OCI-LY7 (cell line): ENCODE data around the gene PARL. TPM values are rescaled to one million over a fixed set of nuclear protein-coding genes. Genes with fewer than 3 reads are reported as not detected.

ENCODE experiments used
- BruUV-seq: library from RNA; stranded (reverse); fragments of 400-500 nt; replicated peaks from 2 replicates; lab custom pipeline; 2021; lab: Mats Ljungman, UMichigan
- CTCF ChIA-PET: fragments of 300-600 bp; sonication (Branson Sonifier 250); formaldehyde crosslinking; loops from one replicate; lab custom pipeline; 2022; ENCODE audit warnings: antibody characterized with exemption; ENCODE audit not compliant: unreplicated experiment; lab: Charles Lee
- POLR2A ChIA-PET: fragments of 300-600 bp; sonication (Branson Sonifier 250); formaldehyde crosslinking; loops from one replicate; lab custom pipeline; 2022; ENCODE audit warnings: antibody characterized with exemption; lab: Charles Lee
- DNase-seq: peaks from one replicate; pipeline ENCODE4 v3.0.0-alpha.2; 2015; ENCODE audit warnings: low spot score
- H2AFZ ChIP-seq: fragments of 200-600 bp; sonication (generic), shearing (Covaris generic); 2 replicates; pipeline ENCODE4 v1.6.1; 2014; ENCODE audit warnings: mild to moderate bottlenecking, antibody characterized with exemption, low read length, moderate library complexity
- H3K27ac ChIP-seq: fragments of 200-600 bp; sonication (generic); 2 replicates; pipeline ENCODE4 v1.5.1; 2014; ENCODE audit warnings: mixed run types, low read depth, mild to moderate bottlenecking, moderate library complexity, low read length, inconsistent platforms; ENCODE audit not compliant: poor library complexity, severe bottlenecking
- H3K36me3 ChIP-seq: fragments of 200-600 bp; sonication (generic); 2 replicates; pipeline ENCODE4 v1.6.1; 2014; ENCODE audit warnings: mild to moderate bottlenecking, antibody characterized with exemption, low read length, moderate library complexity, mixed read lengths; ENCODE audit not compliant: insufficient read depth
- H3K4me1 ChIP-seq: fragments of 200-600 bp; sonication (generic); 2 replicates; pipeline ENCODE4 v1.5.1; 2014; ENCODE audit warnings: mild to moderate bottlenecking, low read length; ENCODE audit not compliant: insufficient read depth, poor library complexity, severe bottlenecking
- H3K4me2 ChIP-seq: fragments of 200-600 bp; sonication (generic); 2 replicates; pipeline ENCODE4 v1.6.1; 2014; ENCODE audit warnings: mild to moderate bottlenecking, low read length
- H3K4me3 ChIP-seq: fragments of 200-600 bp; sonication (generic); 2 replicates; pipeline ENCODE4 v1.5.1; 2014; ENCODE audit warnings: mild to moderate bottlenecking, low read depth, low read length; ENCODE audit not compliant: poor library complexity, severe bottlenecking
- H3K79me2 ChIP-seq: fragments of 200-600 bp; sonication (generic); 2 replicates; pipeline ENCODE4 v1.6.1; 2016; ENCODE audit warnings: low read depth, mild to moderate bottlenecking, low read length, moderate library complexity, mixed read lengths; ENCODE audit not compliant: insufficient read depth
- H3K9me2 ChIP-seq: fragments of 200-600 bp; sonication (generic); 2 replicates; pipeline ENCODE4 v1.6.1; 2016; ENCODE audit warnings: mild to moderate bottlenecking, low read length, mixed read lengths; ENCODE audit not compliant: insufficient read depth
- H3K9me3 ChIP-seq: fragments of 200-600 bp; sonication (generic); 2 replicates; pipeline ENCODE4 v1.6.1; 2014; ENCODE audit warnings: mild to moderate bottlenecking, mixed run types, low read length, mixed read lengths
- H4K20me1 ChIP-seq: fragments of 200-600 bp; sonication (generic); 2 replicates; pipeline ENCODE4 v1.6.1; 2014; ENCODE audit warnings: mild to moderate bottlenecking, antibody characterized with exemption, low read length, moderate library complexity, mixed read lengths; ENCODE audit not compliant: insufficient read depth
- EZH2phosphoT487 ChIP-seq: fragments of 200-600 bp; sonication (generic); IDR thresholded peaks from 2 replicates; pipeline ENCODE4 v1.6.1; 2018; ENCODE audit warnings: low read depth, borderline replicate concordance, mild to moderate bottlenecking, mixed run types, antibody characterized with exemption, low read length, moderate library complexity, mixed read lengths
- intact Hi-C: fragments of 100-400 bp; cut with micrococcal nuclease; formaldehyde crosslinking; loops from one replicate; pipeline ENCODE4 v1.10.0; 2022; ENCODE audit not compliant: unreplicated experiment
- total RNA-seq, 2 experiments: library from RNA; depleted of rRNA in 1 of 2; stranded (reverse); fragments of >200 nt in 1 of 2; shearing (Covaris generic) in 1 of 2; gene quantifications; 2 replicates each; pipeline ENCODE4 v1.2.3, GENCODE V29; 2014 to 2022
- TF ChIP-seq, protein P1 (sequence below): fragments of 200-600 bp; sonication (generic); conservative IDR thresholded peaks from 2 replicates; pipeline ENCODE4 v1.5.1; 2014; ENCODE audit warnings: mild to moderate bottlenecking, antibody characterized with exemption, low read length, moderate library complexity, mixed read lengths

The PARL gene
- total RNA-seq, 2 experiments from 2014 or later = 43.5 to 69.3 TPM

DNA sequence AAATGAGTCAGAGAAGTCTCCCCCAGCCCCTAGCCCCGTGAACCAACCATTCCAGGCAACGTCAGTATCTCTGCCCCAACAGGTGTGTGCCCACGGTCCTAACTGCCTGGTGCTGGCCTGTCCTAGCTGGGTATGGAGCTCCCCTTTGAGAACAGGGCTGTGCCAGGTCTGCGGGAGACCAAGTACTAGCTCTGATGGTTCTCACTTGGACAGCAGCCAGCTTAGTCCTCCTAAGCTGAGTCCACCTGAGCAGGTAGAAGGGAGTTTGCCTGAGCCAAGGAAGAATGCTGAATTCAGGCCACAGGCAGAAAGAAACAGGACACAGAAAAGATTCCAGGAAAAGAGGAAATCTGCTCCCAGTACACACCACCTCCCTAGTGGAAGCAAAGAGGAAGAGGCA, 33.1 kb upstream of the PARL start:
- Histone ChIP-seq H3K4me3 (no peak overlapping the region), H3K9me2 (no peaks in the 10 kb centered on the region)
- POLR2A ChIA-PET = interaction anchor here (1.0 kb wide), 1 partner anchor 19 kb away, joined by 4 read pairs; no protein-coding TSS in a partner anchor

GRCh38 chr3:183914856-183915255, 30.2 kb upstream of the PARL start:
- no peak for DNase-seq
- Histone ChIP-seq H3K27ac (no peak overlapping the region), H3K9me3 (no peaks in the 10 kb centered on the region), H3K79me2 (no peaks in the 10 kb centered on the region), H3K4me1 (no peaks in the 10 kb centered on the region), H3K4me2 (no peak overlapping the region), H3K36me3 (no peaks in the 10 kb centered on the region), H4K20me1 (no peaks in the 10 kb centered on the region), H2AFZ (no peak overlapping the region), H3K4me3 (no peak overlapping the region), H3K9me2 (no peaks in the 10 kb centered on the region)
- CTCF ChIA-PET = no interaction called here
- BruUV-seq = no TSS peak
- intact Hi-C loops = no loop called here
- no peak for TF ChIP-seq EZH2phosphoT487
- POLR2A ChIA-PET = interaction anchor here (0.6 kb wide), 1 partner anchor 22 kb away, joined by 3 read pairs; no protein-coding TSS in a partner anchor

More for the DNA sequence above, 33.1 kb upstream of the PARL start:
- no TSS peak for BruUV-seq
- CTCF ChIA-PET = no interaction called here
- no peak for DNase-seq
- no peaks in the 10 kb centered on the region for H3K4me1 ChIP-seq
- no peak overlapping the region for H3K4me2 ChIP-seq
- H3K9me3 ChIP-seq = no peaks in the 10 kb centered on the region
- H3K79me2 ChIP-seq = no peaks in the 10 kb centered on the region
- no peak overlapping the region for H2AFZ ChIP-seq
- no peak overlapping the region for H3K27ac ChIP-seq
- intact Hi-C loops = no loop called here
- TF ChIP-seq, protein P1, sequence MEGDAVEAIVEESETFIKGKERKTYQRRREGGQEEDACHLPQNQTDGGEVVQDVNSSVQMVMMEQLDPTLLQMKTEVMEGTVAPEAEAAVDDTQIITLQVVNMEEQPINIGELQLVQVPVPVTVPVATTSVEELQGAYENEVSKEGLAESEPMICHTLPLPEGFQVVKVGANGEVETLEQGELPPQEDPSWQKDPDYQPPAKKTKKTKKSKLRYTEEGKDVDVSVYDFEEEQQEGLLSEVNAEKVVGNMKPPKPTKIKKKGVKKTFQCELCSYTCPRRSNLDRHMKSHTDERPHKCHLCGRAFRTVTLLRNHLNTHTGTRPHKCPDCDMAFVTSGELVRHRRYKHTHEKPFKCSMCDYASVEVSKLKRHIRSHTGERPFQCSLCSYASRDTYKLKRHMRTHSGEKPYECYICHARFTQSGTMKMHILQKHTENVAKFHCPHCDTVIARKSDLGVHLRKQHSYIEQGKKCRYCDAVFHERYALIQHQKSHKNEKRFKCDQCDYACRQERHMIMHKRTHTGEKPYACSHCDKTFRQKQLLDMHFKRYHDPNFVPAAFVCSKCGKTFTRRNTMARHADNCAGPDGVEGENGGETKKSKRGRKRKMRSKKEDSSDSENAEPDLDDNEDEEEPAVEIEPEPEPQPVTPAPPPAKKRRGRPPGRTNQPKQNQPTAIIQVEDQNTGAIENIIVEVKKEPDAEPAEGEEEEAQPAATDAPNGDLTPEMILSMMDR = no peak
- TF ChIP-seq EZH2phosphoT487 = no peak
- H3K36me3 ChIP-seq = no peaks in the 10 kb centered on the region
- no peaks in the 10 kb centered on the region for H4K20me1 ChIP-seq

DNA sequence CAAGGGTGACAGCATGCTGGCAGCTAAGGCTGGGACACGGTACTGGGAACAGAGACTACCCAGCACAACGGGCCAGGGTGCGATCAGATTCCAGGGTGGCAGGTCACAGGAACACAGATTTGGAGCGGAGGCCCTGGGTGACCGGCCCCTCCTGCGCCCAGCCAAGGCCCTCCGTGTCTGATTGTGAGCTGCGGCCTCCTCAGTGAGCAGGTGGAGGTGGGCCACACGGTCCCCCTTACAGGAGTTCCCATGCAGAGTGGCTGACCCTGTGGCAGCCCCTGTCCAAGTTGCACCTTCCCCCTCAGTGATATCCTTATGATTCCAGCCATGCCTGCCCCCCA, 28.9 kb upstream of the PARL start:
- Histone ChIP-seq H3K4me3 (no peak overlapping the region), H2AFZ (no peak overlapping the region), H3K9me2 (no peaks in the 10 kb centered on the region), H3K27ac (no peak overlapping the region), H4K20me1 (no peaks in the 10 kb centered on the region), H3K4me1 (no peaks in the 10 kb centered on the region), H3K79me2 (no peaks in the 10 kb centered on the region), H3K4me2 (no peak overlapping the region), H3K36me3 (no peaks in the 10 kb centered on the region), H3K9me3 (no peaks in the 10 kb centered on the region)
- ChIA-PET POLR2A (interaction anchor here (0.6 kb wide), 1 partner anchor 82 kb away, joined by 3 read pairs; no protein-coding TSS in a partner anchor), CTCF (no interaction called here)
- intact Hi-C loops = no loop called here
- TF ChIP-seq EZH2phosphoT487 = no peak
- TF ChIP-seq, protein P1 = no peak
- no peak for DNase-seq
- BruUV-seq = no TSS peak
